Stimulated activated CD4-positive, alpha-beta T cell treated with anti-CD3 and anti-CD28 coated beads, Interleukin-4, amount 100 ng/mL, for 48 hours (primary cell): ENCODE data around the gene RUSF1.
A peak's percentile ranks its signal among the peaks of the same experiment; 100 is the strongest.
"Not testable (repeated sequence)": the region's sequence is repeated elsewhere in the genome, so short reads cannot be mapped to it uniquely, and the experiment has no call there.

ENCODE experiments used
- DNase-seq, 2 donors: peaks; one replicate each; pipeline ENCODE4 v3.0.0-alpha.2; 2020; ENCODE audit warnings: low read depth in 2 of 2

The RUSF1 gene

GRCh38 chr16:31507929-31508705, at the start of gene RUSF1:
Gene RUSF1, minus strand, starts transcription at chr16:31508391. Its CDS starts 18 bp downstream, at chr16:31508373.
- DNase-seq = peak; percentile 76 to 84

DNA sequence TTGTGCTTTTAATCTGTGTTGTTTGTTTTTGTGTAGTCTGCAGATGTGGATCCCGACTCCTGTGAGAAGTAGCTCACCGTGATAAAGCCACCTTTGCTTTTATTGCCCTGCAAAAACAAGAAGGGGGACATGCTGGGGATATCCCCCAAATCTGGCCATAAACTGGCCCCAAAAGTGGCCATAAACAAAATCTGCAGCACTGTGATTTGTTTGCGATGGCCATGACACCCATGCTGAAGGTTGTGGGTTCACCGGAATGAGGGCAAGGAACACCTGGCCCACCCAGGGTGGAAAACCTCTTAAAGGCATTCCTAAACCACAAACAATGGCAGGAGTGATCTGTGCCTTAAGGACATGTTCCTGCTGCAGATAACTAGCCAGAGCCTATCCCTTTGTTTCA, 34.6 kb upstream of the RUSF1 start:
- no peak for DNase-seq

DNA sequence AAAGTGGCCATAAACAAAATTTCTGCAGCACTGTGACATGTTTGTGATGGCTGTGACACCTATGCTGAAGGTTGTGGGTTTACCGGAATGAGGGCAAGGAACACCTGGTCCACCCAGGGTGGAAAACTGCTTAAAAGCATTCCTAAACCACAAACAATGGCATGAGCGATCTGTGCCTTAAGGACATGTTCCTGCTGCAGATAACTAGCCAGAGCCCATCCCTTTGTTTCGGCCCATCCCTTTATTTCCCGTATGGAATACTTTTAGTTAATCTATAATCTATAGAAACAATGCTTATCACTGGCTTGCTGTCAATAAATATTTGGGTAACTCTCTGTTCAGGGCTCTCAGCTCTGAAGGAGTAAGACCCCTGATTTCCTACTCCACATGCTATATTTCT, 31.6 kb upstream of the RUSF1 start:
- DNase-seq = not testable (repeated sequence)

GRCh38 chr16:31538243-31538598, 30.0 kb upstream of the RUSF1 start:
- DNase-seq = not testable (repeated sequence)

DNA sequence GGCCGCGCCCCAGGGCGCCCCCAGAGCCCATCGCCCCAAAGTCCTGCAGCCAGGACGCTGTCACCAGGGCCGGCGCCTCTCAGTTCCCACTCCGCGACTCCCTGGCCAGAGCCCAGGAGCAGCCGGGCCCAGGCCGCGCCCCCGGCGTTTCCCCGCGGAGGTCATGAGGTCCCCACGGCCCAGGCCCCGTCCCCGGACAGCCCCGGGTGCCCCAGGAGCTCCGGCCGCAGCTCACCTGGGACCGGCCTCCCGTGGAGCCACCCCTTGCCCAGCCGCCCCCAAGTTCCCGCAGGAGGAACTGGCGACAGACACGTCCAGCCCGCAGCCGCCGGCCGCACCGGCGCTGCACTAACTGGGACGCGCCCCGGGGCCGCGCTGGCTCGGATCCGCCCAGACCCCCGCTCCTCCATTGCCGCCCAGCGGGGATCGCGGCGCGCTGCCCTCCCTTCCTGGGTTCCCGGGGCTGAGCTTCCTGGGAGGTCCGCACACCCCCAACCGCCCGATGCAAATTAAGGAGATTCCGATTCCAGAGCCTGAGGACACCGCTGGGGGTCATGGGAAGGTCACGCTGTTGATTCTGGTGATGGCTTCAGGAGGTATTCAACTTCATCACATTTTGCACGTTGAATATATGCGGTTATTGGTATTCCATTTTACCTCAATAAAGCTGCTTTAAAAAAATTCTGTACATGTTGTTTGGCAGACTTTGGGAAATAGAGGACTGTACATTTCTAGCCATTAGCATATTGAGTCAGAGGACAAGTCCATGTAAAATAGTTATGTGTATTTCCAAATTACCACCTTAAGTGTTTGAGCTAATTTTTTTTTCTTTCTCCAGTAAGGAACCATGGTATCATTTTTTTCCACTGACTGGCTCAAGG, 29.4 kb upstream of the RUSF1 start:
- DNase-seq = no peak

DNA sequence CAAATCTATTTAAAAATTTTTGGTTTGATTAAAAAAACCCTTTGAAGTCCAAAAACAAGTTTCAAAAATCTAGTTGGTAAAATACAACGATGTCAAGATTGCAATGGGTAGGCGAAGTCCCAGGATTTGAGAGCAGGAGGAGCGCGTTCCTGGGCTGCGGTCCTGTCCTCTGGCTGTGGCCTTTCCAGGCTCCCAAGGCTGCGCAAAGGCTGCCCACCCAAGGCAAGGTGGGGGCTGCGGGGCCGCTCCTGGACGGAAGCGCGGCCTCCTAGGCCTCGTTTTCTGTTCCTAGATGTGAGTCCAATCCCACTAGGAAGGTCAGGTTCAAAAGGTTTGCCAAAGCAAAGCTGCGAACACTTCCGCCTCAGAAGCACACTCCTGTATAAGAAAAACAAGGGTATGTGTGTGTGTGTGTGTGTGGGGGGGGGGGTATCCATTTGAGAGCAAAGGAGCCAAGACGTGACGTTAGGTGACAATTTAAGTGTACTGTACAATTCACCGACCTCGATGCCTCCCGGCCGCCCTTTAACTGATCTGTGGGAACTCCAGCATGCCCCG, 28.7 kb upstream of the RUSF1 start:
- DNase-seq = no peak

DNA sequence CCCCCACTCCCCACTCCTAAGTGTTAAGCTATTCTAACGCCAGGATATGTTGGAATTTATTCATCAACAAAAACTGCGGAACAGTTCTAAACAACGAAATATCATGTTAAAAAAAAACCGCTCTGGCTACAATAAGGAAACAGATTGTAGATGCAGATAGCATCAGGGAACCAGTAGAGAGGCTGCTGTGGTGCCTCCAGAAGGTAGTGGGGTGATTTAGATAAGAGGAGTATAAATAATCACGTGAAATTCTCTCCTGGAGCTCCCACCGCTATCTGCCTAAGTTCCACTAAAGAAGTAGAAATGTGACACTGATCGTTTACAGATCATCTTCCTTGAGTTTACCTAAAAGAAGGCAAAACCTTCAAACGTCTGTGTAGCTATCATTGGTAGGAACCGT, 27.5 kb upstream of the RUSF1 start:
- DNase-seq = no peak

GRCh38 chr16:31532896-31533295, 24.7 kb upstream of the RUSF1 start:
- DNase-seq = no peak

DNA sequence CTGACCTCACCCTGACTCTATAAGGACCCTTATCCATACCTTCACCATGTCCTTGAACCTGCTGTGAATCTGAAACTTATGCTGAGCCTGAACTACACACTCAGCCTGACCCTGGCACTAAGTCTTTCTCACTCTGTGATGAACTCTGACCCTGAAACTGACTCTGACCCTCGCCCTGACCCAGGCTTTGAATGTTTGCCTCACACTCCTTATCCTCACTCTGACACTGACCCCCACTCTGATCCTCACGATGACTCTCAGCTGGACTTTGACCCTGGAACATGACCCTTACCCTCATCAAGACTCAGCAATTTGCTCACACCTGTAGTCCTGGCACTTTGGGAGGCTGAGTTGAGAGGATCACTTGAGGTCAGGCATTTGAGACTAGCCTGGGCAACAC, 23.9 kb upstream of the RUSF1 start:
- DNase-seq = no peak

DNA sequence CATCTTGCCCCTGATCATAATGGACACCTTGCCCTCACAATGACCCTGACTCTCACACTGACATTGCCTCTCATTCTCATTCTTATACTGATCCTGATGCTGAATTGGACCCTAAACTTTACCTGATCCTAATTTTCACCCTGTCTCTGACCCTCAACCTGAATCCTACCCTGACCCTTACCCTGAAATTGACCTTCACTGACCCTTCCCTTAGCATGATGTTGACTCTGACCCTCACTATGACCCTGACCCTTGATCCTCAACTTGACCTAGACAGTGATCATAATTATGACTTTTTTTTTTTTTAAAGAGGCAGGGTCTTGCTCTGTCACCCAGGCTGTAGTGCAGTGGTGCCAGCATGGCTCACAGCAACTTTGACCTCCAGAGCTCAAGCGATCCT, 22.9 kb upstream of the RUSF1 start:
- no peak for DNase-seq

- no peak for DNase-seq
Observed at GRCh38 chr16:31530405-31530804, 22.2 kb upstream of the RUSF1 start.

DNA sequence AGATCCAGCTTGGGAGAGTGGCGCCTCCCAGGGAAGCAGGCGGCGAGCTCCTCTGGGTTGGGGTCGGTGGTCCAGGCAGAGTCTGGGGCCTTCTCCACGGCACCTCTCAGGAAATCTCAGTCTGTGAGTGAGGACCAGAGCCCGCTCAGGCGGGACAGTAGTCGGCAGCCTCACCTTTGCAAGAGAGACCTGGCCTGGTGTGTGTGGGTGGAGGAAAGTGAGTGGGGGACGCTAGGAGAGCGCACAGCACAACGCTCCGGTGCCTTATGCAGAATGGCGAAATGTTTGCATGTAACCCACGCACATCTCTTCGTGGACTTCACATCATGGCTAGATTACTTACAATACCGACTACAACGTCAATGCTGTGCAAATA, 21.7 kb upstream of the RUSF1 start:
- no peak for DNase-seq

GRCh38 chr16:31529108-31529936, 21.1 kb upstream of the RUSF1 start:
- DNase-seq = no peak

DNA sequence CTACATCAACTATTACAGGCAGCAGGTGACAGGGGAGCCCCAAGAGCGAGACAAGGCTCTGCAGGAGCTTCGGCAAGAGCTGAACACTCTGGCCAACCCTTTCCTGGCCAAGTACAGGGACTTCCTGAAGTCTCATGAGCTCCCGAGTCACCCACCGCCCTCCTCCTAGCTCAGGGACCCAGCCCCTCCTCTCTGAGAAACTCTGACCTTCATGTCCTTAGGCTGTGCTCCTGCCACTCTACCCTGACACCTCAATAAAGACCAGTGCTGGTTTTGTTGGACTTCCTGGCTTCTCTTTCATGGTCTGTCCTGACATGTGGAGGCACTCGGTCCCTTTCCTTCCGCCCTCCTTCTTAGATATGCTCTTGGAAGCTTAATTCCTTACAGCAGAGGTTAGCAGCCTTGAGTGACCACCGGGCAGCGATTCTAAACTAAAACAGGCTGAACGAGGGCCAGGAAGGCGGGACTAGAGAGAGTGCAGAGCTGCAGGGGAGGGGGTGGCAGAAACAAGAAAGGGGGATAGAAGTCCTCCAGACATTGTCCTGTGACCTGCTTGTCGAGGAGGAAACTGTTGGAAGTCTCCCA, 20.4 kb upstream of the RUSF1 start:
- no peak for DNase-seq

GRCh38 chr16:31527734-31528274, 19.6 kb upstream of the RUSF1 start, which contains the start of gene AHSP:
Gene AHSP, plus strand, starts transcription at chr16:31527900. Its CDS starts 240 bp downstream, at chr16:31528140.
- no peak for DNase-seq

GRCh38 chr16:31525113-31525512, 16.9 kb upstream of the RUSF1 start:
- DNase-seq = no peak

- not testable (repeated sequence) for DNase-seq
Observed at GRCh38 chr16:31523768-31524167, 15.6 kb upstream of the RUSF1 start.

DNA sequence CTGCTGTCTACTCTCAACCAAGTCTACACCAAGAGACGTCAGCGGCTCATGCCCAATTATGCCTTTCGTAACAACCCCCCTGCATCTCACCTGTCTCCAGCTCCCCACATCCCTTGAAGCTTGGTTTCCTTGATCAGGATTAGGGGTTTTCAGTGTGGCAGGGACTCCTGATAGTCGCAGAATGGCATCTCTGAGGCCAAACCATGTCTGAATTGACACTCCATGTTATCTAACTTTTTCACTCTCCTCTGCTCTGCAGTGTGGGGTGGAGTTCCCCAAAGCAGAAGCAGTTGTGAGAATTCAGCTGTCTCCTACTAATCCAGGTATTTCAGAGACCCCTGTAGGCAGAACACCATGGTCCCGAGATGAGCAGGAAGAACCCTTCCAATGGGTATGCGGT, 13.9 kb upstream of the RUSF1 start:
- no peak for DNase-seq

- DNase-seq = no peak
Observed at GRCh38 chr16:31521368-31521767, 13.2 kb upstream of the RUSF1 start.

DNA sequence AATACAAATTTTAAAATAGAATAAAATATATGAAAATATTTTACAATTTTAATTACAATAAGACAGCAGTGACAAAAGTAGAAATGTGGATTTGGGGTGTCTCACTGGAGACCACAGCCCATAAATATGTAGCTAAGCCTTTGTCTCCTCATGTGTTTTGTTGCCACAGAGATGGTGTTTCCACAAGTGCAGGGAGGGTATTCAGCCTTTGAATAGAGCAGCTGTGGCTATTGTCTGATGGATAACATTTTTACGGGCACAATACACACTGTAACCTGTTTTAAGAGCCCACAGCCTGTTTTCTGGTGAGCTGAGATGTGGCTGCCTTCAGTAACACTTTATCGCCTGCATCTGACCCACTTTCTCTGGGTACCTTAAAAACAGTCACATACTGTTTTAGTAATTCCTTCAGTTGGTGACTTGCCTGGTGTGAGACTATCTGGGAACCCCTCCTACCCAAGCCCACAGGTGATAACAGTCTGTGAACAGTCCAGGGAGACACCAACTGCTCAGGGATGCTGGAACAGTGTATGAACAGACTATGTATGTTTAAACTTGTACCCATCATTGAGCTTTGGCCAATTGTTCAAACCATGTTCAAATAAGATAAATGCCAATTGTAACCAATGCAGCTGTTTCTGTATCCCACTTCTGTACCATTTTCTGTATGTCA, 11.7 kb upstream of the RUSF1 start:
- DNase-seq = no peak
